ENCODE data around the gene FARP1.

GRCh38 chr13:98365302-98365701 is 222.4 kb downstream of the FARP1 start:
- TF ChIP-seq, protein P1, sequence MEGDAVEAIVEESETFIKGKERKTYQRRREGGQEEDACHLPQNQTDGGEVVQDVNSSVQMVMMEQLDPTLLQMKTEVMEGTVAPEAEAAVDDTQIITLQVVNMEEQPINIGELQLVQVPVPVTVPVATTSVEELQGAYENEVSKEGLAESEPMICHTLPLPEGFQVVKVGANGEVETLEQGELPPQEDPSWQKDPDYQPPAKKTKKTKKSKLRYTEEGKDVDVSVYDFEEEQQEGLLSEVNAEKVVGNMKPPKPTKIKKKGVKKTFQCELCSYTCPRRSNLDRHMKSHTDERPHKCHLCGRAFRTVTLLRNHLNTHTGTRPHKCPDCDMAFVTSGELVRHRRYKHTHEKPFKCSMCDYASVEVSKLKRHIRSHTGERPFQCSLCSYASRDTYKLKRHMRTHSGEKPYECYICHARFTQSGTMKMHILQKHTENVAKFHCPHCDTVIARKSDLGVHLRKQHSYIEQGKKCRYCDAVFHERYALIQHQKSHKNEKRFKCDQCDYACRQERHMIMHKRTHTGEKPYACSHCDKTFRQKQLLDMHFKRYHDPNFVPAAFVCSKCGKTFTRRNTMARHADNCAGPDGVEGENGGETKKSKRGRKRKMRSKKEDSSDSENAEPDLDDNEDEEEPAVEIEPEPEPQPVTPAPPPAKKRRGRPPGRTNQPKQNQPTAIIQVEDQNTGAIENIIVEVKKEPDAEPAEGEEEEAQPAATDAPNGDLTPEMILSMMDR (conservative IDR thresholded peaks at IDR 0.05) = no peak
- TF ChIP-seq ZFX (IDR thresholded peaks at IDR 0.05) = no peak

Measured in C4-2B (cell line).